ENCODE results near the gene CENPK. TPM values are rescaled to one million over a fixed set of nuclear protein-coding genes. Genes with fewer than 3 reads are reported as not detected.
"Not testable (repeated sequence)": the region's sequence is repeated elsewhere in the genome, so short reads cannot be mapped to it uniquely, and the experiment has no call there.

CENPK gene
- total RNA-seq, 1 donor from 2014 or later: 3.4 TPM

- TF ChIP-seq CTCF (IDR thresholded peaks at IDR 0.05) (no peak), POLR2A (IDR thresholded peaks at IDR 0.05) (no peak), POLR2AphosphoS5 (IDR thresholded peaks at IDR 0.05; ENCODE audit: insufficient read depth in 1 of 2, low read depth in 1 of 2) (no peak)
Measured at GRCh38 chr5:65508978-65509377, 54.0 kb downstream of the CENPK start.

GRCh38 chr5:65506961-65507360, 56.0 kb downstream of the CENPK start:
- intact Hi-C loops (cut with DNase I): no loop called here
- no peak overlapping the region for H3K27ac ChIP-seq
- TF ChIP-seq CTCF (IDR thresholded peaks at IDR 0.05): no peak
- H3K4me1 ChIP-seq: no peaks in the 10 kb centered on the region
- no peak overlapping the region for H3K4me3 ChIP-seq
- DNase-seq (ENCODE audit: extremely low spot score in 2 of 2): no peak
- no peaks in the 10 kb centered on the region for H3K36me3 ChIP-seq
- H3K9me3 ChIP-seq: no peaks in the 10 kb centered on the region
- no peaks in the 10 kb centered on the region for H3K27me3 ChIP-seq

More at GRCh38 chr5:65508978-65509377, 54.0 kb downstream of the CENPK start:
- Histone ChIP-seq H3K27me3 (no peaks in the 10 kb centered on the region), H3K9me3 (no peaks in the 10 kb centered on the region), H3K36me3 (no peaks in the 10 kb centered on the region), H3K27ac (no peak overlapping the region), H3K4me1 (no peaks in the 10 kb centered on the region), H3K4me3 (no peak overlapping the region)
- intact Hi-C loops (cut with DNase I): no loop called here
- DNase-seq (ENCODE audit: extremely low spot score in 2 of 2): no peak

- Histone ChIP-seq H3K27ac (no peak overlapping the region), H3K9me3 (no peaks in the 10 kb centered on the region), H3K4me3 (no peak overlapping the region), H3K36me3 (no peaks in the 10 kb centered on the region), H3K27me3 (no peaks in the 10 kb centered on the region), H3K4me1 (no peaks in the 10 kb centered on the region)
- intact Hi-C loops (cut with DNase I): loop anchor here (10.0 kb wide), 1 partner anchor 674 kb away; no protein-coding TSS in a partner anchor
- TF ChIP-seq CTCF (IDR thresholded peaks at IDR 0.05) (no peak), POLR2AphosphoS5 (IDR thresholded peaks at IDR 0.05; ENCODE audit: insufficient read depth in 1 of 2, low read depth in 1 of 2) (no peak), POLR2A (IDR thresholded peaks at IDR 0.05) (no peak)
- DNase-seq (ENCODE audit: extremely low spot score in 2 of 2): no peak
Measured at GRCh38 chr5:65489119-65489518, 73.8 kb downstream of the CENPK start.

GRCh38 chr5:65488038-65488687, 74.8 kb downstream of the CENPK start:
- not testable (repeated sequence) for H3K4me3 ChIP-seq; H3K4me1 ChIP-seq; H3K36me3 ChIP-seq; H3K27me3 ChIP-seq; H3K9me3 ChIP-seq; H3K27ac ChIP-seq; DNase-seq (ENCODE audit: extremely low spot score in 2 of 2)
- intact Hi-C loops (cut with DNase I): loop anchor here (10.0 kb wide), 1 partner anchor 673 kb away; no protein-coding TSS in a partner anchor

GRCh38 chr5:65486803-65487202, 76.2 kb downstream of the CENPK start:
- H3K9me3 ChIP-seq; H3K36me3 ChIP-seq; H3K27me3 ChIP-seq; H3K27ac ChIP-seq; H3K4me1 ChIP-seq; DNase-seq (ENCODE audit: extremely low spot score in 2 of 2); H3K4me3 ChIP-seq: not testable (repeated sequence)
- intact Hi-C loops (cut with DNase I): loop anchor here (10.0 kb wide), 1 partner anchor 672 kb away; no protein-coding TSS in a partner anchor

GRCh38 chr5:65485405-65485804, 77.6 kb downstream of the CENPK start:
- intact Hi-C loops (cut with DNase I): loop anchor here (10.0 kb wide), 1 partner anchor 671 kb away; no protein-coding TSS in a partner anchor
- no peak for TF ChIP-seq CTCF (IDR thresholded peaks at IDR 0.05)
- TF ChIP-seq POLR2A (IDR thresholded peaks at IDR 0.05): no peak
- no peak for TF ChIP-seq POLR2AphosphoS5 (IDR thresholded peaks at IDR 0.05; ENCODE audit: insufficient read depth in 1 of 2, low read depth in 1 of 2)
- Histone ChIP-seq H3K4me1 (peaks cover 17% of the 10 kb centered on the region), H3K36me3 (no peaks in the 10 kb centered on the region), H3K4me3 (no peak overlapping the region), H3K27me3 (no peaks in the 10 kb centered on the region), H3K9me3 (no peaks in the 10 kb centered on the region), H3K27ac (no peak overlapping the region)
- DNase-seq (ENCODE audit: extremely low spot score in 2 of 2): no peak

Data from vagina (tissue), 2 donors.